ENCODE measurements around the gene COMMD6. TPM values are rescaled to one million over a fixed set of nuclear protein-coding genes. Genes with fewer than 3 reads are reported as not detected.
A peak's percentile ranks its signal among the peaks of the same experiment; 100 is the strongest.

COMMD6 gene
- total RNA-seq, 1 donor = 19.5 TPM

DNA sequence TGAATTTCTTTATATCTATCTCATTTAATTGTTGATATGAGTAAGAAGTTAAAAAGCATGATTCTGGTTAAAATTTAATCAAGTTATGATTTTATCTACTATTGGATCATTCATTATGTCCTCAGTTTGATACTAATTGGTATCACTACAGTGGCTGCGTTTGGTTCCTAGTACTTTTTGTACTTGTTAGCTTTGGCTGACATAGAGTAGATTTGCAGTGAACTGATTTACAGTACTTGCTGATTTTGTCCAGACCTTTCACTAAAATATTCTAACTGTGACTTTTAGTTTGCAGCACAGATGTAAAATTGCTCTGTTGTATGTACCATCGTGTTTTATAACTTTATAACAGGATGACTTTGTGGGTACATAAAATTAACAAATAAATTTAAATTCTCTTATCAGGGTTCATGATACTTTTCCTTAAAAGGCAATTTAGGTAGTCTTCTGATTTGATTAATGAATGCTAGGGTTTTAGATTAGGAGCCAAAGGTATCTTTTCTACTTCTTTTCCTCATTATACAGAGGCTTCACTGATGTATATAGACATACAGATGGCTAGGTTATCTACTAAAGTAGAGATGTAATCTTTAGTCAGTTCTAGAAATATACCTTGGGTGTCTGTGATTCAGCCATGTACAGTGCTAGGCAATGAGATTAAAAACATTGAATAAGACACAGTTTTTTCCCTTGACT, 20.7 kb upstream of the COMMD6 start:
- Histone ChIP-seq H3K4me3 (ENCODE audit: insufficient read depth, low read length) (no peak overlapping the region), H3K27me3 (ENCODE audit: insufficient read depth, low read length) (no peaks in the 10 kb centered on the region), H3K9me3 (ENCODE audit: low read depth, low read length) (no peaks in the 10 kb centered on the region), H3K4me1 (ENCODE audit: insufficient read depth, low read length) (no peaks in the 10 kb centered on the region), H4K20me1 (ENCODE audit: insufficient read depth, low read length) (no peaks in the 10 kb centered on the region), H3K4me2 (ENCODE audit: insufficient read depth, low read length) (no peak overlapping the region), H3K36me3 (ENCODE audit: insufficient read depth, low read length) (peaks cover 21% of the 10 kb centered on the region), H3K27ac (ENCODE audit: low read depth, low read length) (peak overlapping the region; percentile 1), H2AFZ (ENCODE audit: low read length) (no peak overlapping the region), H3K79me2 (ENCODE audit: insufficient read depth, low read length) (peaks cover 27% of the 10 kb centered on the region)
- DNase-seq (ENCODE audit: insufficient read length, low spot score, missing footprints) = no peak
- TF ChIP-seq, protein P1, sequence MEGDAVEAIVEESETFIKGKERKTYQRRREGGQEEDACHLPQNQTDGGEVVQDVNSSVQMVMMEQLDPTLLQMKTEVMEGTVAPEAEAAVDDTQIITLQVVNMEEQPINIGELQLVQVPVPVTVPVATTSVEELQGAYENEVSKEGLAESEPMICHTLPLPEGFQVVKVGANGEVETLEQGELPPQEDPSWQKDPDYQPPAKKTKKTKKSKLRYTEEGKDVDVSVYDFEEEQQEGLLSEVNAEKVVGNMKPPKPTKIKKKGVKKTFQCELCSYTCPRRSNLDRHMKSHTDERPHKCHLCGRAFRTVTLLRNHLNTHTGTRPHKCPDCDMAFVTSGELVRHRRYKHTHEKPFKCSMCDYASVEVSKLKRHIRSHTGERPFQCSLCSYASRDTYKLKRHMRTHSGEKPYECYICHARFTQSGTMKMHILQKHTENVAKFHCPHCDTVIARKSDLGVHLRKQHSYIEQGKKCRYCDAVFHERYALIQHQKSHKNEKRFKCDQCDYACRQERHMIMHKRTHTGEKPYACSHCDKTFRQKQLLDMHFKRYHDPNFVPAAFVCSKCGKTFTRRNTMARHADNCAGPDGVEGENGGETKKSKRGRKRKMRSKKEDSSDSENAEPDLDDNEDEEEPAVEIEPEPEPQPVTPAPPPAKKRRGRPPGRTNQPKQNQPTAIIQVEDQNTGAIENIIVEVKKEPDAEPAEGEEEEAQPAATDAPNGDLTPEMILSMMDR (IDR thresholded peaks at IDR 0.05; ENCODE audit: extremely low read depth, low read depth, low read length) = no peak

DNA sequence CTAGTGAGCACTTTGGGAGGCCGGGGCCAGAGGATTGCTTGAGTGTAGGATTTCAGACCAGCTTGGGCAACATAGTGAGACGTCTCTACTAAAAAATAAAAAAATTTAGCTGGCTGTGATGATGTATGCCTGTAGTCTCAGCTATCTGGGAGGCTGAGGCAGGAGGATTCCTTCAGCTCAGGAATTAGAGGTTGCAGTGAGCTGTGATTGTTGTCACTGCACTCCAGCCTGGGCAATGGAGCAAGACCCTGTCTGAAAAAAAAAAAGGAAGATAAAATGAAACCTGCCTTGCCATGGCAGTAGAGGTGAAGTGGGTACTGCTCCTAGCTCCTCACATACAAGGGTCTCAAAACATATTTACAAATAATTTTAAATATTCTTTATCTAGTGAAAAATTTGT, 19.3 kb upstream of the COMMD6 start:
- H3K27ac ChIP-seq (ENCODE audit: low read depth, low read length) = no peak overlapping the region
- no peak overlapping the region for H3K4me2 ChIP-seq (ENCODE audit: insufficient read depth, low read length)
- TF ChIP-seq, protein P1 (IDR thresholded peaks at IDR 0.05; ENCODE audit: extremely low read depth, low read depth, low read length) = no peak
- no peak overlapping the region for H3K4me3 ChIP-seq (ENCODE audit: insufficient read depth, low read length)
- peaks cover 33% of the 10 kb centered on the region for H3K79me2 ChIP-seq (ENCODE audit: insufficient read depth, low read length)
- no peaks in the 10 kb centered on the region for H3K27me3 ChIP-seq (ENCODE audit: insufficient read depth, low read length)
- H3K36me3 ChIP-seq (ENCODE audit: insufficient read depth, low read length) = peaks cover 21% of the 10 kb centered on the region
- no peak overlapping the region for H2AFZ ChIP-seq (ENCODE audit: low read length)
- no peaks in the 10 kb centered on the region for H3K4me1 ChIP-seq (ENCODE audit: insufficient read depth, low read length)
- DNase-seq (ENCODE audit: insufficient read length, low spot score, missing footprints) = no peak
- no peaks in the 10 kb centered on the region for H4K20me1 ChIP-seq (ENCODE audit: insufficient read depth, low read length)
- H3K9me3 ChIP-seq (ENCODE audit: low read depth, low read length) = no peaks in the 10 kb centered on the region

DNA sequence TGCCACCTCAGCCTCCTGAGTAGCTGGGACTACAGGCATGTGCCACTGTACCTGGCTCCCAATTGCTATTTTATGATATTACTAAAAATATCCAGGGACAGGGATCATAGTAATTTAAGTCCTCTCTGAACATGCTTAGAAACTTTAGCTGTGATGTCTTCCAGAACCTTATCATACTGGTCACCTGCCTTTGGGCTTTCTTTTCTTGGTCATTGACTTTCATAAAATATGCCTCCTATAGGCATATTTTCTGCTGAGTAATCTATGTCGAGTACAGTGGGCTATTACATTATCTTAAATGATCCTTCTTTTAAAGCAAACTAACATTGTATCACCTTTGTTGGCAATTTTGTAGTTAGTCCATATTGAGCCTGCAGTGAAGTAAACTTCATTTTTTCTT, 18.2 kb upstream of the COMMD6 start:
- H3K4me3 ChIP-seq (ENCODE audit: insufficient read depth, low read length) = no peak overlapping the region
- H3K36me3 ChIP-seq (ENCODE audit: insufficient read depth, low read length) = peaks cover 21% of the 10 kb centered on the region
- H4K20me1 ChIP-seq (ENCODE audit: insufficient read depth, low read length) = no peaks in the 10 kb centered on the region
- no peak overlapping the region for H3K27ac ChIP-seq (ENCODE audit: low read depth, low read length)
- peaks cover 2% of the 10 kb centered on the region for H3K4me1 ChIP-seq (ENCODE audit: insufficient read depth, low read length)
- peaks cover 43% of the 10 kb centered on the region for H3K79me2 ChIP-seq (ENCODE audit: insufficient read depth, low read length)
- H2AFZ ChIP-seq (ENCODE audit: low read length) = no peak overlapping the region
- no peak for DNase-seq (ENCODE audit: insufficient read length, low spot score, missing footprints)
- no peaks in the 10 kb centered on the region for H3K27me3 ChIP-seq (ENCODE audit: insufficient read depth, low read length)
- TF ChIP-seq, protein P1 (IDR thresholded peaks at IDR 0.05; ENCODE audit: extremely low read depth, low read depth, low read length) = no peak
- no peaks in the 10 kb centered on the region for H3K9me3 ChIP-seq (ENCODE audit: low read depth, low read length)
- H3K4me2 ChIP-seq (ENCODE audit: insufficient read depth, low read length) = no peak overlapping the region

GRCh38 chr13:75554981-75555380, 17.3 kb upstream of the COMMD6 start:
- H3K4me1 ChIP-seq (ENCODE audit: insufficient read depth, low read length) = peaks cover 7% of the 10 kb centered on the region
- H3K27ac ChIP-seq (ENCODE audit: low read depth, low read length) = no peak overlapping the region
- H3K27me3 ChIP-seq (ENCODE audit: insufficient read depth, low read length) = no peaks in the 10 kb centered on the region
- no peak for DNase-seq (ENCODE audit: insufficient read length, low spot score, missing footprints)
- H2AFZ ChIP-seq (ENCODE audit: low read length) = no peak overlapping the region
- H3K9me3 ChIP-seq (ENCODE audit: low read depth, low read length) = no peaks in the 10 kb centered on the region
- H4K20me1 ChIP-seq (ENCODE audit: insufficient read depth, low read length) = no peaks in the 10 kb centered on the region
- peaks cover 49% of the 10 kb centered on the region for H3K79me2 ChIP-seq (ENCODE audit: insufficient read depth, low read length)
- TF ChIP-seq, protein P1 (IDR thresholded peaks at IDR 0.05; ENCODE audit: extremely low read depth, low read depth, low read length) = no peak
- H3K4me2 ChIP-seq (ENCODE audit: insufficient read depth, low read length) = no peak overlapping the region
- H3K4me3 ChIP-seq (ENCODE audit: insufficient read depth, low read length) = no peak overlapping the region
- peaks cover 21% of the 10 kb centered on the region for H3K36me3 ChIP-seq (ENCODE audit: insufficient read depth, low read length)

Data from osteoblast (primary cell).